ENCODE measurements around the gene MIOX. TPM values are rescaled to one million over a fixed set of nuclear protein-coding genes. Genes with fewer than 3 reads are reported as not detected.

The MIOX gene
- total RNA-seq, 2 donors from 2014 or later, result not detected

GRCh38 chr22:50529897-50530579, 43.4 kb downstream of the MIOX start, which contains the start of gene TYMP:
Gene TYMP (minus strand): TSS chr22:50530012. CDS start chr22:50529709, 303 bp downstream.
- Histone ChIP-seq H3K27ac (peak within 1 kb of the TSS; percentile 100), H3K4me1 (peaks cover 6% of the 10 kb centered on the region), H3K27me3 (no peaks in the 10 kb centered on the region), H3K9ac (ENCODE audit: low read depth in 2 of 2, low read length in 2 of 2) (peak within 1 kb of the TSS; percentile 95 to 98), H3K9me3 (no peaks in the 10 kb centered on the region), H3K4me3 (peak within 1 kb of the TSS; percentile 55), H3K36me3 (no peaks in the 10 kb centered on the region)
- TF ChIP-seq CTCF (IDR thresholded peaks at IDR 0.05), result no peak
- peak; percentile 89 for DNase-seq
- intact Hi-C loops (cut with DNase I), result no loop called here

DNA sequence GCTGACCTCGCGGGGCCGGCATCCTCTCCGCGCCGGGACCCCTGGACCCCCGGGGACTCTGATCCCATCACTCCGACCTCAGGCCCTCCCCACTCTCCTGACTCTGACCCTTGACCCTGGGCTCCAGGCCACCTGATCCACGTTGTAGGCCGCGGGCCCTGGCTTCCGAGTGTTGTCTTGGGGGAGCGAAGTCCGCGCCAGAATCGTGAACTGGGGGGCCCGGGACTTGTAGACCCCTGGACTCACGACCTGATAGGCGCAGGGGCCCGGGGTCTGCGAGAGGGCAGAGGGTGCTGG, 43.9 kb downstream of the MIOX start:
- Histone ChIP-seq H3K36me3 (no peaks in the 10 kb centered on the region), H3K9ac (ENCODE audit: low read depth in 2 of 2, low read length in 2 of 2) (peak overlapping the region; percentile 95 to 98), H3K27me3 (no peaks in the 10 kb centered on the region), H3K9me3 (no peaks in the 10 kb centered on the region), H3K4me1 (peaks cover 6% of the 10 kb centered on the region), H3K27ac (peak overlapping the region; percentile 100), H3K4me3 (peak overlapping the region; percentile 55)
- TF ChIP-seq CTCF (IDR thresholded peaks at IDR 0.05), result no peak
- intact Hi-C loops (cut with DNase I), result no loop called here
- DNase-seq, result no peak

DNA sequence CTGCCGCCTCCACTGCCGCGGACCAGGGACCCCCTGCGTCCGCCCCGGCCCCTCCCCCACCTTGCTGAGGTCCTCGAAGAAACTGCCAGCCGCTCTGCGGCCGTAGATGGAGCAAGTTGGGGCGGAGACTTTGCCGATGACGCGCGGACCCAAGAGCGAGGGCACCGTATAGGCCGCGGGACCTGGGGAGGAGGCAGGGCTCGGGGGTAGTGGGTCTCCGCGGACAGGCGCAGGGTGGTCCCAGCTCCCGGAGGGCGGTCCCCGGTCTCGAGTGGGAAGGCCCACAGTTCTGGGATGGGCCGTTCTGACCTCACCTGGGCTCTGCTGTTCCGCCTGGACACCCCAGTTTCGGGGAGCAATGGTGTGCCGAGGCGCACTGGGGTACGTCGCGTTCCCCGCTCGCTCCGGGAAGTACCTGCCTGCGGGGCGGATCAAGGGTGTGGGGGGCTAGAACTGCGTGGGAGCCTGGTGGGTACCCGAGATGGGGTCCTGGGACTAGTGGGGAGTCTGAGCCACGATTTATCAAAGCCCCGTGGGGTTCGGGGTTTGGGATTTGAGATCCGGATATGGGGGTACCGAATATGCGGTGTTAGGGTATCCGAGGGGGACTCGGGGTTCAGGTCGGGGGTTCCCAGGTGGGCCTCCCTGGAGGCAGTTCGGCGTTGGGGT, 44.4 kb downstream of the MIOX start:
- intact Hi-C loops (cut with DNase I), result no loop called here
- DNase-seq, result peak; percentile 90
- Histone ChIP-seq H3K4me1 (peaks cover 6% of the 10 kb centered on the region), H3K36me3 (no peaks in the 10 kb centered on the region), H3K9me3 (no peaks in the 10 kb centered on the region), H3K27ac (peak overlapping the region; percentile 100), H3K4me3 (peak overlapping the region; percentile 55), H3K27me3 (no peaks in the 10 kb centered on the region), H3K9ac (ENCODE audit: low read depth in 2 of 2, low read length in 2 of 2) (peak overlapping the region; percentile 95 to 98)
- no peak for TF ChIP-seq CTCF (IDR thresholded peaks at IDR 0.05)

DNA sequence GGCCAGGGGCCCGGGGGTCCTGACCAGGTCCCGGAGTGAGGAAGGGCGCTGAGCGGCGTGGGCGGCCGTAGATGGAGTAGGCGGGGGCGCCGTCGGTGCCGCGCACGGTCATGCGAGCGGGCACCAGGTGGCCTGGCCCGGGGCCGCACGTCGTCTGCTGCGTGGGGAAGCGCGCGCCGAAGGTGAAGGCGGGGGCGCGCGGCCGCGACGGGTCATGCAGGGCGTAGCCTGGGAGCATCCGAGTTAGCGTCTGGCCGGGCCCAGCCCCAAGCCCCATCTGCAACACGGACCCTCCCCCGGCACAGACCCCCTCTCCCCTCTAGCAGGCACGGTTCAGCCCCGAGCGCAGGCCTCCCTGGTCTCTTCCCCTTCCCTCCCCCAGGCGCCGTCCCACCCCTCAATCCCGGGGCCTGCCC, 44.9 kb downstream of the MIOX start:
- peaks cover 6% of the 10 kb centered on the region for H3K4me1 ChIP-seq
- intact Hi-C loops (cut with DNase I), result no loop called here
- peak overlapping the region; percentile 55 for H3K4me3 ChIP-seq
- H3K9ac ChIP-seq (ENCODE audit: low read depth in 2 of 2, low read length in 2 of 2), result peak overlapping the region; percentile 95 to 98
- DNase-seq, result peak; percentile 65
- no peaks in the 10 kb centered on the region for H3K27me3 ChIP-seq
- no peaks in the 10 kb centered on the region for H3K9me3 ChIP-seq
- peak overlapping the region; percentile 100 for H3K27ac ChIP-seq
- TF ChIP-seq CTCF (IDR thresholded peaks at IDR 0.05), result no peak
- H3K36me3 ChIP-seq, result no peaks in the 10 kb centered on the region

GRCh38 chr22:50531962-50532674, 45.5 kb downstream of the MIOX start:
- Histone ChIP-seq H3K27me3 (no peaks in the 10 kb centered on the region), H3K4me3 (peak overlapping the region; percentile 55), H3K36me3 (no peaks in the 10 kb centered on the region), H3K9ac (ENCODE audit: low read depth in 2 of 2, low read length in 2 of 2) (peak overlapping the region; percentile 95 to 98), H3K4me1 (peaks cover 6% of the 10 kb centered on the region), H3K27ac (peak overlapping the region; percentile 100), H3K9me3 (no peaks in the 10 kb centered on the region)
- intact Hi-C loops (cut with DNase I), result no loop called here
- TF ChIP-seq CTCF (IDR thresholded peaks at IDR 0.05), result no peak
- DNase-seq, result peak; percentile 84

All from colonic mucosa (tissue), 4 donors.